Caco-2 (cell line): Measurements from ENCODE around the gene LIFR. TPM values are rescaled to one million over a fixed set of nuclear protein-coding genes. Genes with fewer than 3 reads are reported as not detected.

Experiments used
- BruUV-seq: library from RNA; stranded (reverse); fragments of 400-500 nt; replicated peaks from 2 replicates; lab custom pipeline; 2021; lab: Mats Ljungman, UMichigan
- CTCF ChIA-PET: fragments of 300-600 bp; sonication (Branson Sonifier 250); formaldehyde crosslinking; loops from one replicate; lab custom pipeline; 2022; ENCODE audit warnings: antibody characterized with exemption; lab: Charles Lee
- POLR2A ChIA-PET: fragments of 300-600 bp; sonication (Branson Sonifier 250); formaldehyde crosslinking; loops from one replicate; lab custom pipeline; 2022; ENCODE audit warnings: antibody characterized with exemption; lab: Charles Lee
- DNase-seq, 2 experiments: peaks; one replicate each; pipeline versions ENCODE4 v3.0.0 to v3.0.0-alpha.2; 2020 to 2022
- H3K27me3 ChIP-seq: replicated peaks from 2 replicates; pipeline ENCODE4 v1.6.0; 2011; ENCODE audit warnings: low read length; ENCODE audit not compliant: control insufficient read depth, insufficient read depth
- H3K36me3 ChIP-seq: 2 replicates; pipeline ENCODE4 v1.5.1; 2011; ENCODE audit warnings: low read length; ENCODE audit not compliant: control insufficient read depth, insufficient read depth
- H3K4me1 ChIP-seq: fragments of 250-450 bp; sonication (Bioruptor Pico); 2 replicates; pipeline ENCODE4 v1.5.1; 2020; ENCODE audit warnings: mild to moderate bottlenecking
- H3K4me3 ChIP-seq: 2 replicates; pipeline ENCODE4 v1.5.1; 2011; ENCODE audit warnings: low read depth, mild to moderate bottlenecking, control low read depth, low read length
- H3K9me3 ChIP-seq: fragments of 250-450 bp; sonication (Bioruptor Pico); 2 replicates; pipeline ENCODE4 v1.5.1; 2020; ENCODE audit warnings: mild to moderate bottlenecking, moderate library complexity
- H3K27ac Mint-ChIP-seq: one replicate; pipeline ENCODE4 v1.8.0; 2022; ENCODE audit warnings: mixed read lengths; ENCODE audit not compliant: unreplicated experiment
- H3K27me3 Mint-ChIP-seq: one replicate; pipeline ENCODE4 v1.8.0; 2022; ENCODE audit warnings: mixed read lengths; ENCODE audit not compliant: insufficient read depth, unreplicated experiment
- H3K36me3 Mint-ChIP-seq: one replicate; pipeline ENCODE4 v1.8.0; 2022; ENCODE audit warnings: mild to moderate bottlenecking, mixed read lengths; ENCODE audit not compliant: insufficient read depth, unreplicated experiment
- H3K4me1 Mint-ChIP-seq: one replicate; pipeline ENCODE4 v1.8.0; 2022; ENCODE audit warnings: low read depth, mixed read lengths; ENCODE audit not compliant: unreplicated experiment
- H3K4me3 Mint-ChIP-seq: one replicate; pipeline ENCODE4 v1.8.0; 2022; ENCODE audit warnings: mild to moderate bottlenecking, moderate library complexity, mixed read lengths; ENCODE audit not compliant: unreplicated experiment
- H3K9me3 Mint-ChIP-seq: one replicate; pipeline ENCODE4 v1.8.0; 2022; ENCODE audit warnings: mixed read lengths; ENCODE audit not compliant: unreplicated experiment
- intact Hi-C: fragments of 100-400 bp; cut with micrococcal nuclease; formaldehyde crosslinking; loops from one replicate; pipeline ENCODE4 v1.10.0; 2022; ENCODE audit not compliant: unreplicated experiment
- total RNA-seq: library from RNA; stranded (reverse); gene quantifications from 2 replicates; pipeline ENCODE4 v1.2.3, GENCODE V29; 2022
- TF ChIP-seq, protein P1 (sequence below), 2 experiments: fragments of 200-600 bp in 1 of 2; IDR thresholded peaks; 1 replicate in 1 of 2; 2 replicates in 1 of 2; pipeline versions ENCODE4 v1.5.1 to v1.8.0; 2011 to 2022; ENCODE audit warnings: antibody characterized with exemption in 1 of 2, control low read depth in 1 of 2, inconsistent platforms in 1 of 2, low read depth in 1 of 2, low read length in 1 of 2, mild to moderate bottlenecking in 1 of 2, moderate library complexity in 1 of 2; ENCODE audit not compliant: insufficient read depth in 1 of 2, severe bottlenecking in 1 of 2, unreplicated experiment in 1 of 2

LIFR gene
- total RNA-seq, 1 experiment from 2014 or later, result 5.1 TPM

- Mint-ChIP-seq H3K36me3 (no peaks in the 10 kb centered on the region), H3K27me3 (no peaks in the 10 kb centered on the region), H3K9me3 (peaks cover 17% of the 10 kb centered on the region), H3K4me1 (no peaks in the 10 kb centered on the region), H3K4me3 (no peak overlapping the region), H3K27ac (no peak overlapping the region)
- H3K4me3 ChIP-seq, result no peak overlapping the region
- TF ChIP-seq, protein P1, sequence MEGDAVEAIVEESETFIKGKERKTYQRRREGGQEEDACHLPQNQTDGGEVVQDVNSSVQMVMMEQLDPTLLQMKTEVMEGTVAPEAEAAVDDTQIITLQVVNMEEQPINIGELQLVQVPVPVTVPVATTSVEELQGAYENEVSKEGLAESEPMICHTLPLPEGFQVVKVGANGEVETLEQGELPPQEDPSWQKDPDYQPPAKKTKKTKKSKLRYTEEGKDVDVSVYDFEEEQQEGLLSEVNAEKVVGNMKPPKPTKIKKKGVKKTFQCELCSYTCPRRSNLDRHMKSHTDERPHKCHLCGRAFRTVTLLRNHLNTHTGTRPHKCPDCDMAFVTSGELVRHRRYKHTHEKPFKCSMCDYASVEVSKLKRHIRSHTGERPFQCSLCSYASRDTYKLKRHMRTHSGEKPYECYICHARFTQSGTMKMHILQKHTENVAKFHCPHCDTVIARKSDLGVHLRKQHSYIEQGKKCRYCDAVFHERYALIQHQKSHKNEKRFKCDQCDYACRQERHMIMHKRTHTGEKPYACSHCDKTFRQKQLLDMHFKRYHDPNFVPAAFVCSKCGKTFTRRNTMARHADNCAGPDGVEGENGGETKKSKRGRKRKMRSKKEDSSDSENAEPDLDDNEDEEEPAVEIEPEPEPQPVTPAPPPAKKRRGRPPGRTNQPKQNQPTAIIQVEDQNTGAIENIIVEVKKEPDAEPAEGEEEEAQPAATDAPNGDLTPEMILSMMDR (IDR thresholded peaks at IDR 0.05; ENCODE audit: insufficient read depth in 1 of 2, low read depth in 1 of 2, low read length in 1 of 2, severe bottlenecking in 1 of 2, unreplicated experiment in 1 of 2), result peak; percentile 29 to 67
- H3K36me3 ChIP-seq, result no peaks in the 10 kb centered on the region
- H3K9me3 ChIP-seq, result no peaks in the 10 kb centered on the region
- intact Hi-C loops, result no loop called here
- H3K4me1 ChIP-seq, result no peaks in the 10 kb centered on the region
- peak in 1 of 2 experiments; percentile 17 for DNase-seq
- BruUV-seq, result no TSS peak
- ChIA-PET CTCF (interaction anchor here (0.6 to 1.4 kb wide), 4 partner anchors 10 to 95 kb away, joined by 3 to 33 read pairs (median 6); no protein-coding TSS in a partner anchor), POLR2A (interaction anchor here (0.5 kb wide), 1 partner anchor 144 kb away, joined by 3 read pairs; no protein-coding TSS in a partner anchor)
- no peaks in the 10 kb centered on the region for H3K27me3 ChIP-seq
These were observed 40.8 kb downstream of the LIFR start for GRCh38 chr5:38515646-38516045.

DNA sequence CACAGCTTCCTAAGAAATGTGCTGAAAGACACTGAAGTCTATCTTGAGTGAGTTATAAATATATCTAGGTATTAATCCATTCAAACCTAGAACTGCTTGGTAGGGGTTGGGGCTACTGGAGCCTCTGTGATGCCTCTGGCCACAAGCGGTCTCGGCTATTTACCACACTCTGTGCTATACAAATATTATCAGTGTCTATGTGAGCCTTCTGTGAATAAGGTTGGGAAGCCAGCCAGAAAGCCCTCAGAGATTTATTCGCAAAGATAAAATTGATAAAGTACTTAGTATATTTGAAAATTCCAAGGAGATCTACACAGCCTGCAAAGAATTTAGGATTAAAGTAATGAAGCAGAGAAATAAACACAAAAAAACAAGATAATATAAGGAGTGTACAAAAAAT lies 41.4 kb downstream of the LIFR start:
- Mint-ChIP-seq H3K27me3 (no peaks in the 10 kb centered on the region), H3K4me3 (no peak overlapping the region), H3K36me3 (no peaks in the 10 kb centered on the region), H3K4me1 (no peaks in the 10 kb centered on the region), H3K9me3 (peaks cover 11% of the 10 kb centered on the region), H3K27ac (no peak overlapping the region)
- H3K4me3 ChIP-seq, result no peak overlapping the region
- TF ChIP-seq, protein P1 (IDR thresholded peaks at IDR 0.05; ENCODE audit: insufficient read depth in 1 of 2, low read depth in 1 of 2, low read length in 1 of 2, severe bottlenecking in 1 of 2, unreplicated experiment in 1 of 2), result no peak
- DNase-seq, result no peak
- intact Hi-C loops, result no loop called here
- no peaks in the 10 kb centered on the region for H3K27me3 ChIP-seq
- H3K4me1 ChIP-seq, result no peaks in the 10 kb centered on the region
- H3K36me3 ChIP-seq, result no peaks in the 10 kb centered on the region
- H3K9me3 ChIP-seq, result no peaks in the 10 kb centered on the region
- ChIA-PET CTCF (interaction anchor here (0.6 to 1.4 kb wide), 4 partner anchors 11 to 94 kb away, joined by 3 to 33 read pairs (median 6); no protein-coding TSS in a partner anchor), POLR2A (interaction anchor here (0.5 kb wide), 1 partner anchor 145 kb away, joined by 3 read pairs; no protein-coding TSS in a partner anchor)
- no TSS peak for BruUV-seq

GRCh38 chr5:38509185-38509584 lies 47.3 kb downstream of the LIFR start:
- no TSS peak for BruUV-seq
- DNase-seq, result no peak
- no peaks in the 10 kb centered on the region for H3K36me3 Mint-ChIP-seq
- H3K4me1 Mint-ChIP-seq, result no peaks in the 10 kb centered on the region
- intact Hi-C loops, result no loop called here
- H3K27ac Mint-ChIP-seq, result no peak overlapping the region
- H3K9me3 ChIP-seq, result no peaks in the 10 kb centered on the region
- H3K4me3 Mint-ChIP-seq, result no peak overlapping the region
- no peaks in the 10 kb centered on the region for H3K4me1 ChIP-seq
- H3K27me3 Mint-ChIP-seq, result no peaks in the 10 kb centered on the region
- no peak overlapping the region for H3K4me3 ChIP-seq
- POLR2A ChIA-PET, result interaction anchor here (0.6 kb wide), 1 partner anchor 1183 kb away, joined by 3 read pairs; no protein-coding TSS in a partner anchor
- TF ChIP-seq, protein P1 (IDR thresholded peaks at IDR 0.05; ENCODE audit: insufficient read depth in 1 of 2, low read depth in 1 of 2, low read length in 1 of 2, severe bottlenecking in 1 of 2, unreplicated experiment in 1 of 2), result no peak
- no peaks in the 10 kb centered on the region for H3K27me3 ChIP-seq
- H3K36me3 ChIP-seq, result no peaks in the 10 kb centered on the region
- no peaks in the 10 kb centered on the region for H3K9me3 Mint-ChIP-seq
- CTCF ChIA-PET, result no interaction called here
